GM18861 (cell line): ENCODE results near the gene OOEP.
"Not testable (repeated sequence)": the region's sequence is repeated elsewhere in the genome, so short reads cannot be mapped to it uniquely, and the experiment has no call there.

Experiments
- ATAC-seq: cut with Tn5 transposase; IDR thresholded peaks from one replicate; pipeline ENCODE4 v1.9.1; 2021; ENCODE audit not compliant: unreplicated experiment

Gene OOEP

DNA sequence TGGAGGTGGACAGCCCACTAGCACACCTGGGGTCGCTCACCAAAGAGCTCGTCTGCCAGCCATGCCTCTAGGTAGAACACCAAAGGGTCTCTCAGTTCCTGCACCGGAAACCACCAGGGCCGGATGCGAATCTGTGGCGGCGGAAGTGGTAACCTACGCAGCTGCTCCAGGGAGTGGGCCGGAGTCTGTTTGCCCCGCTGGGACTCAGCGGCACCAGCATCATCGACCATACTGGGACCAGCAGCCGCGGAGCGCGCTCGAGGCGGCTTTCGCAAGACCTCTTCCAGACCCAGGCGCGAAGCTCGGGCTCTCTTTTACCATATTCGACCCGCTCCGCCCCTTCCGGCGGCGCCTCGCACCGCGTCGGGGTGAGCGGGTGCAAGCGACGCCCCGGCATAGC, at the start of gene OOEP:
Gene OOEP, minus strand, starts transcription at position 335 of the 400 bp plus-strand sequence. Its CDS starts 105 bp downstream, at position 230.
- no peak for ATAC-seq

DNA sequence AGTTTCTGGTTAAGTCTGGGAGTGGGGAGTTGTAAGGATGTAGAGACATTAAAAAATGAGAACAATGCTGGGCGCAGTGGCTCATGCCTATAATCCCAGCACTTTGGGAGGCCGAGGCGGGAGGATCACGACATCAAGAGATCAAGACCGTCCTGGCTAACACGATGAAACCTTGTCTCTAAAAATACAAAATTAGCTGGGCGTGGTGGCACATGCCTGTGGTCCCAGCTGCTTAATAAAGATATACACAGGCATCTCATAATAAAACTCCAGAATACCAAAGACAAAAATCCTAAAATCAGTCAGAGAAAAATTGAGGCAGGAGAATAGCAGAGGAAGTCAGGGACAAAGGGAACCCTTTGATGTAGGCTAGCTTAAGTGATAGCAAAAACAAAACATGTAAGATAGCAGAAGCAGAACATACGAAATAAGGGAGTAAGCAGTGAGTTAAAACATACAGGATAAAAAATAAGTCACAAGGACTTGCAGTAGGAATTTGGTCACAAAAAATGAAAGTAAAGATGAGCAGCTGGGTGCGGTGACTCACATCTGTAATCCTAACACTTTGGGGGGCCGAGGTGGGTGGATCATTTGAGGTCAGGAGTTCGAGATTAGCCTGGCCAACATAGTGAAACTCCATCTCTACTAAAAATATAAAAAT, 48.5 kb upstream of the OOEP start:
- no peak for ATAC-seq

DNA sequence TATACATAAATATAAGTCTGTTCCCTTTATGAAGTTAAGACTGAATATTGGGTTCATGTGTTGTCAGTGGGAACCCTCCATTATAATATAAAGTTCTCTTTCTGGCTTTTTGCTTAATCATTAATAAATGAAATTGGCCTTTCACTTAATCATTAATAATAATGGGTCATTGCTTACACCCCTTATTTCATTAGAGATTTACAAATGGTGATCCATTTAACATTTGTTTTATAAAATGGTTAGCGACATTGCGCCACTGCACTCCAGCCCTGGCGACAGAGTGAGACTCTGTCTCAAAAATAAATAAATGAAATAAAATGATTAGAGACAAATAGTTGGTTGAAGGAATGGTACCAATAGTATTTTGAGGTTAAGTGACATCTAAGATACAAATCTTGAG, 43.4 kb upstream of the OOEP start:
- ATAC-seq = no peak

DNA sequence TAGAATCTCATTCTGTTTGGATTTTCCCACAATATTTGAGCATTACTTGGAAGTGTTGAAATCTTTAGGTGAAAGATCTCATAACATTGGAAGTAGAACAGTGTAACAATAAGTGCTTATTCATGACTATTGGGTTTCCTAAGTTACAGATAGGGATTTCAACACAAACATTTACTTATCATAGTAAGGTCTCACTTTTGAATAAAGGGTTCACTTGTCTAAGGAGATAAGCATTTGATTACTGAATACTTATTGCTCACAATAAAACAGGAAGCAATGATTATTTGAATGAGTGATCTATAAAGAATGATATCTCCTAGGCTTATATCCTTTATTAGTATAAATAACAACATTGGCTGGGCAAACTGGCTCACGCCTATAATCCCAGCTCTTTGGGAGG, 39.7 kb upstream of the OOEP start:
- ATAC-seq = no peak

DNA sequence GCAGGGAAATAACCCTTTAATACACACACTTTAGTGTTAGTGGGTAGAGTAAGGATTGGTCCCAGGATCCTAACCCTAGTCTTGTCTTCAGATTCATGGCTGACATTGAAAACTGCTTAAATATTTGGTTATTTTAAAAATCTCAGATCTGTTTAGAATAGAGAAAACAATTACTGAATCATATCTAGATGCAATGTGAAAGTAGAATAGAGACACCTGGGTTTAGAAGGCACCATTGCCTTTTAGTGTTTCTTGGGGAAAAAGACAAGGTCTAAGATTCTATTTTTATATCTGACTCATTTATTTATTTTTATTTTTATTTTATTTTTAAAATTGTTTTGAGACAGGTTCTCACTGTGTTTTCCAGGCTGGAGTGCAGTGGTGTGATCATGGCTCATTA, 31.0 kb upstream of the OOEP start:
- no peak for ATAC-seq

DNA sequence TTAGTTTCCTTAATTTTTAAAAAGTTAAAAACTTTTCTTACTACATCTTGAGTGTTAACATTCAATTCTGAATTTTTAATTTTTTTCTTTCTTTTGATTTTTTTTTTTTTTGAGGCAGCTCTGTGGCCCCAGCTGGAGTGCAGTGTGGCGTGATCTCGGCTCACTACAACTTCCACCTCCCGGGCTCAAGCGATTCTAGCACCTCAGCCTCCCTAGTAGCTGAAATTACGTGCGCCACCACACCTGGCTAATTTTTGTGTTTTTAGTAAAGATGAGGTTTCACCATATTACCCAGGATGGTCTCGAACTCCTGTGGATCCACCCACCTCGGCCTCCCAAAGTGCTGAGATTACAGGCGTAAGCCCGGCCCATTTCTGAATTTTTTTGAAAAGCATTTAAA, 26.2 kb upstream of the OOEP start:
- ATAC-seq = no peak

DNA sequence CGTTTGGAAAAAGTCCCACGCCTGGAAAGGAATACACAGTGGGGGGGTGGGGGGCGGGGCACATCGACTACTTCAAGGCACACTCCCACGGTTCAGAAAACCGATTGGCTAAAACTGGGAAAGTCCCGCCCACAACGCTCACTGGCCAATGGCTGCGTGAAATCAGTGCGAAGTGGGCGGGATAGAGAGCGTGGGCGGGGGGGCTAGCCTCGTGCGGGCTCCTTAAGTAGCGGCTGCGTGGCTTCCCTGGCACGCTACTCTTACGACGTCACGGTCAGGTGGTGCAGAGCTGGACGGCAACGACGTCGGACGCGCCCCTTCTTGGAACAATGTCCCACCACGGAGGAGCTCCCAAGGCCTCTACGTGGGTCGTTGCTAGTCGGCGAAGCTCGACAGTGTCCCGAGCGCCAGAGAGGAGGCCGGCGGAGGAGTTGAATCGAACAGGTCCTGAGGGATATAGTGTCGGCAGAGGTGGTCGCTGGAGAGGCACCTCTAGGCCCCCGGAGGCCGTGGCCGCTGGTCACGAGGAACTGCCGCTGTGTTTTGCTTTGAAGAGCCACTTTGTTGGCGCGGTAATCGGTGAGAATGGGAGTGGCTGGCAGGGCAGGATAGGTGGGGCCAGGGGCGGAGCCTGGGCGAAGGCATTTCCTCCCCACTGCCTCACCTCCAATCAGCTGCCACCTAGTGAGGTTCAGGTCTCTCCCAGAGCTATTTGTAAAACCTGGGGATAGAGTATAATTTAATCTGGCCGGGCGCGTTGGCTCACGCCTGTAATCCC, 25.1 kb upstream of the OOEP start, which contains the start of gene DDX43:
Gene DDX43, plus strand, starts transcription at position 252 of the 778 bp plus-strand sequence. Its CDS starts 78 bp downstream, at position 330.
- no peak for ATAC-seq

DNA sequence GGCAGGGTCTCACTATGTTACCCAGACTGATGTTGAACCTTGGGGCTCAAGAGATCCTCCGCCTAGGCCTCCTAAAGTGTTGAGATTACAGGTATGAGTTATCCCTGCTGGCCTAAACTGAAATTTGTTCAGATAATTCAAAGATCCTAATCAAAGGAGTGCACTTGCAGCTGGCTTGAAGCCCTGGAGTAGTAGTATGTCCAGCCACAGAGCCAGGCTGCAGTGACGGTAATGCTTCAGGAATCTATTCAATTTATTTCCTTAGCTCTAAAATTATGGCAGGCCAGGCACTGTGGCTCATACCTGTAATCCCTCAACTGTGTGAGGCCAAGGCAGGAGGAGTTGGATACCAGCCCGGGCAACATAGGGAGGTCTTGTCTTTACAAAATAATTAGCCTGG, 23.6 kb upstream of the OOEP start:
- no peak for ATAC-seq

DNA sequence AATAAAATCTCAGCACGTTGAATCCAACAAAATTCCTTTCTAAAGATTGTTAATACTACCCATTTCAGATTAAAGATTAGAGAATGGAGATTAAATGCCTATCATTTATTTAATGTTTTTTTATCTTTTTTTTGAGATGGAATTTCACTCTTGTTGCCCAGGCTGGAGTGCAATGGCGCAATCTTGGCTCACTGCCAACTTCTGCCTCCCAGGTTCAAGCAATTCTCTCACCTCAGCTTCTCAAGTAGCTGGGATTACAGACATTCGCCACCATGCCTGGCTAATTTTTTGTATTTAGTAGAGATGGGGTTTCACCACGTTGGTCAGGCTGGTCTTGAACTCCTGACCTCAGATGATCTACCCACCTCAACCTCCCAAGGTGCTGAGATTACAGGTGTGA, 22.5 kb upstream of the OOEP start:
- not testable (repeated sequence) for ATAC-seq

DNA sequence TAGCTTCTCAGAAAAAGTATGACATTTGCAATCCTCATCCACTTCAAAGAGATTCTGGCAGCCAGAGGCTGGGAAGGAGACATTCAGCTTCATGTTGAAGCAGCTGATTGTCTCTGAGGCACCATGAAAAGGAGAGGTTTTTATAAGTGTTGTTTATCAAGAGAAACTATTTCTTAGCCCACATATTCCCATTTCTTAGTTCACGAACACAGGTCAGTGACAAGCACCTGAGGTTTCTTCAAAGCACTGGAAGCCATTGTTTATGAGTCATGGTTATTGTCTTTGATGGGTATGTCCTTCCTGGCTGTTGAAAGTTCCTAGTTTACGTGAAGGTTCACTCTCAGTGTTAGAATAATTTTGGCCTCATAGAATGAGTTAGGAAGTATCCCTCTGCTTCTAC, 22.0 kb upstream of the OOEP start:
- no peak for ATAC-seq

DNA sequence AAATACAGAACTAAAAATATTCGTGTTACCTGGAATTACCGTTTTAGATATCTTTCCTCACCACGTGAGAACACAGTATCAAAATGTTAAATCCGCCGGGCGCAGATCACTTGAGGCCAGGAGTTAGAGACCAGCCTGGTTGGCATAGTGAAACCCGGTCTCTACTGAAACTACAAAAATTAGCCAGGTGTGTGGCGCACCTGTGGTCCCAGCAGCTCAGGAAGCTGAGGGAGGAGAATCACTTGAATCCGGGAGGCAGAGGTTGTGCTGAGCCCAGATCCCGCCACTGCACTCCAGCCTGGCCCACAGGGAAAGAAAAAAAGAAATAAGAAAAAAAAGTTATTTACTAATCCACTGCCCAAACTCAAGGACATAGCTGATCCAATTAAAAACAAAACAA, 20.2 kb upstream of the OOEP start:
- ATAC-seq = no peak

DNA sequence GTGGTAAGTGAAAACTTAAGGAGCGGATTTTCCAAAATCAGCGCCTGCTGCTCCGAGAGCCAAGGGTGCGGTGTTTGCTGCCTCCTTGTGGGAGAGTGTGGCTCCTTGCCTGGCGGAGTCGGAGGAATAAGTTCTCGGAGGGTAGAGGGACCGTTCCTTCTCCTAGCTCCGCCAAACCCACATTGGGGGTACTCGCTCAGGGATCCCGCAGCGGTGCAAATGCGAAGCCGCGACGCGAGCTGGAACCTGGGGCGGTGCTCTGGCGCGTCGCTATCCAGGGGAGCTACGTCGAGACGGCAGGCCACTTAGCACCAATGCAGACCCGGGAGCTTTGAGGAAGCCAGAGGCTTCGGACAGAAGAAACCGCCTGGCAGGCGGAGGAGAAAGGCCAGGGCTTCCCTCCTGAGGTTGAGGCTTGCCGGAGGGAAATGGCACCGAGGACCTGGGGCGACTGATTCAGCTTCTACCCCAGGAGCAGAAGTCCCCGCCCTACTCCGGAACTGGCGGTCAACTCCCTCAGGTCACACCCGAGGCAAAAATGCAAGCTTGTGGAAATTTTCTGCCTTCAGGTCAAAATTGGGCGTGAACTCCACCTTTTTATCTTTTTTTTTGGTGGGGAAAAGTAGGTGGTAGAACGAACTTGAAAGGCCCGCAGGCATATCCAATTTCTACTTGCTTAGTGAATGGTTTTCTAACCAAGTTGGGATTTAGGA, 19.3 kb upstream of the OOEP start:
- peak; percentile 67 for ATAC-seq

DNA sequence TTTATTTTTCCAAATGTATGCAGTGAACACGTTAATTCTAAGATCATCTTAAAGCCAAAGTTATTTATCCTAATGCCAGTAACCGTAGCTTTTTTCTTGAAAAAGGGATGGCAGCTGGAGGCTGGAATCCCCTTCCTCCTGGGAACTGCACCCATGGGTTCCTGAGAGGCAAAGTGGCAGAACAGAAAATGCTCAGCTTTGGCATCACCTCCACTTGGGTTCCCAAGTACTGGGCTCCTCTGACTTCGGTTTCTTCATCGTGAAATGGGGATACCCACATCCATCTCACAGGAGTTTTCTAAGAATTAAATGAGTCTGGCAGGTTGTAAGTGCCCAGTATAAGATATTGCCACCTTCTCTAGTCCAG, 18.7 kb upstream of the OOEP start:
- no peak for ATAC-seq

DNA sequence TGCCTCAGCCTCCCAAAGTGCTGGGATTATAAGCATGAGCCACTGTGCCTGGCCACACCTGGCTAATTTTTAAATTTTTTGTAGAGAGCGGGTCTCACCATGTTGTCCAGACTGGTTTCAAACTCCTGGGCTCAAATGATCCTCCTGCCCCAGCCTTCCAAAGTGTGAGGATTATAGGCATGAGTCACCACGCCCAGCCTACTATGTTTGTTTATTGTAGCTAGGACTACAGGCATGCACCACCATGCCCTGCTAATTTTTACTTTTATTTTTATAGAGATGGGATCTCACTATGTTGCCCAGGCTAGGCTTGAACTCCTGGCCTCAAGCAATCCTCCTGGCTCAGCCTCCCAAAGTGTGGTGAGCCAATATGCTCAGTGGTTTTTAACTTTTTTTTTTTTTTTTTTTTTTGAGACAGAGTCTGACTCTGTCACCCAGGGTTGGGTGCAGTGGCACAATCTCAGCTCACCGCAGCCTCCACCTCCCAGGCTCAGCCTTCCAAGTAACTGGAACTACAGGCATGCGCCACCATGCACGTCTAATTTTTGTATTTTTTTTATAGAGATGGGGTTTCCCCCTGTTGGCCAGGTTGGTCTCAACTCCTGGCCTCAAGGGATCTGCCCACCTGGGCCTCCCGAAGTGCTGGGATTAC, 12.9 kb upstream of the OOEP start:
- ATAC-seq = no peak

DNA sequence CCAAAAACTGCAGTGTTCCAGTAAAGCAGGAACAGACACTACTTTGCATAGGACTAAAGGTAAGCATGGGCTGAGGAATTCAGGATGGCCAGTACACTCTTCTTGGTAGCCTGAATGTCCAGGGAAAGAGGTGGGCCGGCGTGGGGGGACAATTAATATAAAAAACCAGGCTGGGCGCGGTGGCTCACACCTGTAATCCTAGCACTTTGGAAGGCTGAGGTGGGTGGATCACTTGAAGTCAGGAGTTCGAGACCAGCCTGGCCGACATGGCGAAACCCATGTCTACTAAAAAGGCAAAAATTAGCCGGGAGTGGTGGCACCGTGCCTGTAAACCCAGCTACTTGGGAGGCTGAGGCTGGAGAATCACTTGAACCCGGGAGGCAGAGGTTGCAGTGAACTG, 11.8 kb upstream of the OOEP start:
- ATAC-seq = not testable (repeated sequence)

DNA sequence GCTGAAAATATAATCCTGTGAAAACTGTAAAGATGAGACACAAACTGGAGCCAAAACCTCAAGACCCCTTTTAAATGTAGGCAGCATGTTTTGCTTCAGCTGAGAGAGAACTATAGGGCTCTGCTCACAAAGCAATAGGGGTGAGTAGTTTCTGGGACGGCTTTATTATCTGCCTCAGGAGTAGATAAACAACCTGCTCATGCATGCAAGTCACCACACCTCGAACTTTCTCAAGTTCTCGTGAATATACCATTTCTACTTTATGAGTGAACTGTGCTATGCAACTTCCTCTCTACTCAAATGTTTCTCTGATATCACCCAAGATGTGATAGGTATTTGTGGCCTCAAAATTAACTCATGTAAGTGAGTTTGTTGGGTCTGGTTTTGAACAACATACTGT, 7.5 kb upstream of the OOEP start:
- no peak for ATAC-seq

DNA sequence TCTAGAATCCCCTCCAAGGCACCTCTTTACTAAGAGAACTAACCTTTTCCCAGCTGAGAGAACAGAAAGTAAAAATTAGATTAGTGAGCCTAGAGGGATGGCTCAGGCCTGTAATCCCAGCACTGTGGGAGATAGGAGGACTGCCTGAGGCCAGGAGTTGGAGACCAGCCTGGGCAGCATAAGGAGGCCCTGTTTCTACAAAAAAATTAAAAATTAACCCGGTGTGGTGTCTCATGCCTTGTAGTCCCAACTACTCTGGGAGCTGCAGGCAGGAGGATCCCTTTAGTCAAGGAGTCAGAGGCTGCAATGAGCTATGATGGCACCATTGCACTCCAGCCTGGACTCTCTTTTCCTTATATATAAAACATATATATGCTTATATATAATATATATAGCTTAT, 5.5 kb upstream of the OOEP start:
- no peak for ATAC-seq

DNA sequence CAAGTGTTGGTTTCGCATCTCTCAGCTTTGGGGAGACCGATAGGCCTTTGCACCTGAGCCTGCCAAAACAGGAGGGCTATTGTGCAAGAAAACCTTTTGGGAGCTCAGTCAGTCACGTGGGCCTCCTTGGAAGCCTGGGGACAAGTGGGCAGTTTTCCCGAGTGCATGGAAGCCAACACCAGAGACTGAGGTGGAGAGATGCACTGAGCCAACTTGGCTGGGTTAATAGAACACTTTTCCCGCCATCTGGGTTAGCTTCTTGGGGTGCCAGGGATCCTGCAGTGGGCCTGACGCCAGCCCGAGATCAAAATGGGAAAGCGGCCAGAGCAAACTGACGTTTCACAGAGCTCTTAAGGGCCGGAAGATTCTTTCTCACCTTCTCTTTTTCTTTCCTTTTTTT, 2.8 kb upstream of the OOEP start:
- no peak for ATAC-seq

DNA sequence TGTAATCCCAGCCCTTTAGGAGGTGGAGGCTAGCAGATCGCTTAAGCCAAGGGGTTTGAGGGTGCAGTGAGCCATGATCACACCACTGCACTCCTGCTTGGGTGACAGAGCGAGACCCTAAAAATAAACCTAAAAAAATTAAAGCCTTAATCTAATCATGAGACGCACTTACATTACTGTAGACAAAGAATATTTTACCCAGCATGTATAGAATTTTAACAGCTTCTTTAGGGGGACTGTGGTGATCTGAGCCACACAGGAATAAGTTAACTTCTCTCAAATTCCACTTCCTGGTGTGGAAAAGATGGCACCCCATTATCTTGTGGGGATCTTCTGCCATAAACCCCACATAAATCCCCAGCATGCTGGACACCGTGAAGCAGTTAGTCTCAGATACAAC, 2.3 kb upstream of the OOEP start:
- ATAC-seq = no peak

DNA sequence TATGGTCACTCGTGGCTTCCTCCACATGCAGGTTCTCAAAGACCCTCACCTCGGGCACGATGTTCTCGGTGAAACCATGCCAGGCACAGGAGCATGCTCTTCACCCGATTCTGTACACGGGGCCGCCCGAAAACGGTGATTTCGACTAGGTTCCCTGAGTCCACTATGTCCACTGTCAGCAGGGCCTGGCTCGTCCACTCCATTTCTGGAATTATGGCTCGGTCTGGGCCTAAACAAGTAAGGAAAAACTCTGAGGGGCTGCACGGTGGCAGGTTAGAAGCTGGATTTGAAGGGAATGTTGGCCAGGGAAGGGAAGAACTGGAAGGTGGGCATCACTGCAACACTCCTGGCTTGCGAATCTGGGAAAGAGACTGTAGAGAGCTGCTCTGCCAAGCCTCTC, 540 bp downstream of the OOEP start:
- ATAC-seq = no peak

DNA sequence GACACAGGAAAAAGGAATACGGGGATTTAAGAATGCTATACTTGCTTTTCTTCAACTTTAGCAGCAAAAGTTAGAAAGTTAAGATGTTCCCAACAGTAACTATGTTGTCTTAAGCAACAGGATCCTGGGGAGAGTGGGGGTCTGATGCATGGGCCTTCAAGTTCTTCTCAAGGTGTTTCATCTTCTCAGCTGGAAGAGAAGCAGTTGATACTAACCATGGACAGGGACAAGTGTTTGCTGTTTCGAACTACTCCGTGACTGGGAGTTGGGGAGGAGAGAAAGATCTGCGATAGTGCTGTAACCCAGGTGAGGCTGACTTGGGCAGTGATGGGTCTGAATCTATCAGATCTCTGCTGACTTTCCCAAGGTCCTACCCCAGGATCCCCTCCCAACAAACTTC, 1.0 kb downstream of the OOEP start:
- no peak for ATAC-seq
